Upper lobe of left lung (tissue), 6 donors: ENCODE results near the gene KRT86. TPM values are rescaled to one million over a fixed set of nuclear protein-coding genes. Genes with fewer than 3 reads are reported as not detected.

ENCODE experiments used
- ATAC-seq, 2 donors: fragments of 200-7000 bp; cut with Tn5 transposase; one replicate each; pipeline ENCODE4 v1.9.1; 2022; ENCODE audit warnings: mild to moderate bottlenecking in 2 of 2, moderate library complexity in 2 of 2; ENCODE audit not compliant: low FRiP score in 2 of 2
- DNase-seq, 2 donors: peaks; one replicate each; pipeline ENCODE4 v3.0.0-alpha.2; 2019 to 2020
- H3K27ac ChIP-seq, 4 donors: fragments of 200-600 bp; sonication (generic); one replicate each; pipeline ENCODE4 v1.5.1; 2016 to 2019
- H3K27me3 ChIP-seq, 4 donors: fragments of 200-600 bp; sonication (generic); one replicate each; pipeline ENCODE4 v1.5.1; 2017 to 2019
- H3K36me3 ChIP-seq, 4 donors: fragments of 200-600 bp; sonication (generic); one replicate each; pipeline ENCODE4 v1.5.1; 2016 to 2019
- H3K4me1 ChIP-seq, 4 donors: fragments of 200-600 bp; sonication (generic); one replicate each; pipeline ENCODE4 v1.5.1; 2018 to 2019
- H3K4me3 ChIP-seq, 4 donors: fragments of 200-600 bp; sonication (generic); one replicate each; pipeline ENCODE4 v1.5.1; 2017 to 2019; ENCODE audit warnings: mild to moderate bottlenecking in 2 of 4, moderate library complexity in 1 of 4
- H3K9me3 ChIP-seq, 4 donors: fragments of 200-600 bp; sonication (generic); one replicate each; pipeline ENCODE4 v1.5.1; 2018 to 2019
- EP300 ChIP-seq, 4 donors: sonication (generic); formaldehyde crosslinking; IDR thresholded peaks; one replicate each; pipeline ENCODE4 v1.5.1; 2017; ENCODE audit warnings: antibody characterized with exemption in 4 of 4, control low read depth in 2 of 4
- POLR2A ChIP-seq, 4 donors: fragments of 450-650 bp; IDR thresholded peaks; one replicate each; pipeline ENCODE4 v1.5.1; 2016 to 2017; ENCODE audit warnings: antibody characterized with exemption in 4 of 4, mild to moderate bottlenecking in 2 of 4
- POLR2AphosphoS5 ChIP-seq, 2 donors: sonication (generic); formaldehyde crosslinking; IDR thresholded peaks; one replicate each; pipeline ENCODE4 v1.5.1; 2017; ENCODE audit warnings: antibody characterized with exemption in 2 of 2
- WGBS, 2 donors: methylation state at CpG; one replicate each; pipeline ENCODE4 v1.1.5; 2017 to 2018; 5-methylcytosine and 5-hydroxymethylcytosine counted together
- total RNA-seq, 6 donors: library from RNA; depleted of rRNA in 4 of 6; stranded (reverse); fragments of >200 nt in 4 of 6; gene quantifications; one replicate each; pipeline versions ENCODE4 v1.1.0 to v1.2.1, GENCODE V29; 2016 to 2021
- TF ChIP-seq, protein P1 (sequence below), 6 experiments: fragments of 450-650 bp in 4 of 6; fragments of 200-600 bp in 2 of 6; sonication (generic) in 2 of 6; IDR thresholded peaks; one replicate each; pipeline ENCODE4 v1.5.1; 2016 to 2019; ENCODE audit warnings: antibody characterized with exemption in 6 of 6
- donor health status: DM: no; HTN: no; CAD: no; lungs with moderate emphysema.
- donor health status: DM: no; HTN: yes; CAD: no; lungs with severe emphysema.

The KRT86 gene
- total RNA-seq, 6 donors from 2014 or later: 0.30 to 1.5 (median 0.93) TPM; not detected in 2

DNA sequence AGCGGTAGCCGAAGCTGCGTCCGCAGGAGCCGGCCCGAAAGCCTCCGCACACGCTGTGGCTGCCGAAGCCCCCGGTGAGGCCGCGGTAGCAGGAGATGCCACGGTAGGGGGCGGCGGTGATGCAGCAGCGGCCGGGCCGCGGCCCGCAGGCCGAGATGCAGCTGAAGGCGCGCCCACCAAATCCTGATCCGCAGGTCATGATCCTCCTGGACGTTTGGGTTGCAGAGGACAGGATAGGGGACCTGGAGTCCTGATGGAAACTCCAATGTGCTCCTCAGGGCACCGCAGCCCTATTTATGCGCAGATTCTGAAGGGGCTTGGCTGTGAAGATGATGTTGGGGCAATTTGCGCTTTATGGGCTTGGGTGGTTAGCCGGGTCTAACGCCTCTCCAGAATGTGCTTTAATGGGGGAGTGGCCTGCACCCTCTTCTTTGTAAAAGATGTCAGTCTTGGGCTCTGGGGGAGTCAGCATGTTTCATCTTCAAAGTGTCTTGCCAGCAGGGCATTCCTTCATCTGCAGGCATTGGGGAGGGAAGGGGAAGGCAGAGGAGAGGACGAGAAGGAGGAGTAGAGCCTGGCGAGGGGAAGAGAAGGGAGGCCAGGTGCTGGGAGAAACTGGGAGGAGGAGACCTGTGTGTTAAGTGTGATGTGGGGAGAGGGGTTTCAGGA lies 17.0 kb downstream of the KRT86 start, which contains the start of gene KRT81:
TSS of gene KRT81 (minus strand) at position 268 of the 669 bp plus-strand sequence. CDS start at position 199, 69 bp downstream.
- Histone ChIP-seq H3K27ac (no peak within 1 kb of the TSS), H3K4me3 (no peak within 1 kb of the TSS), H3K9me3 (no peaks in the 10 kb centered on the region), H3K36me3 (no peaks in the 10 kb centered on the region), H3K27me3 (no peaks in the 10 kb centered on the region), H3K4me1 (no peaks in the 10 kb centered on the region)
- TF ChIP-seq, protein P1, sequence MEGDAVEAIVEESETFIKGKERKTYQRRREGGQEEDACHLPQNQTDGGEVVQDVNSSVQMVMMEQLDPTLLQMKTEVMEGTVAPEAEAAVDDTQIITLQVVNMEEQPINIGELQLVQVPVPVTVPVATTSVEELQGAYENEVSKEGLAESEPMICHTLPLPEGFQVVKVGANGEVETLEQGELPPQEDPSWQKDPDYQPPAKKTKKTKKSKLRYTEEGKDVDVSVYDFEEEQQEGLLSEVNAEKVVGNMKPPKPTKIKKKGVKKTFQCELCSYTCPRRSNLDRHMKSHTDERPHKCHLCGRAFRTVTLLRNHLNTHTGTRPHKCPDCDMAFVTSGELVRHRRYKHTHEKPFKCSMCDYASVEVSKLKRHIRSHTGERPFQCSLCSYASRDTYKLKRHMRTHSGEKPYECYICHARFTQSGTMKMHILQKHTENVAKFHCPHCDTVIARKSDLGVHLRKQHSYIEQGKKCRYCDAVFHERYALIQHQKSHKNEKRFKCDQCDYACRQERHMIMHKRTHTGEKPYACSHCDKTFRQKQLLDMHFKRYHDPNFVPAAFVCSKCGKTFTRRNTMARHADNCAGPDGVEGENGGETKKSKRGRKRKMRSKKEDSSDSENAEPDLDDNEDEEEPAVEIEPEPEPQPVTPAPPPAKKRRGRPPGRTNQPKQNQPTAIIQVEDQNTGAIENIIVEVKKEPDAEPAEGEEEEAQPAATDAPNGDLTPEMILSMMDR (IDR thresholded peaks at IDR 0.05): no peak
- TF ChIP-seq POLR2AphosphoS5 (IDR thresholded peaks at IDR 0.05) (no peak), POLR2A (IDR thresholded peaks at IDR 0.05) (no peak), EP300 (IDR thresholded peaks at IDR 0.05) (no peak)
- ATAC-seq (no peak), DNase-seq (peak in 1 of 2 donors; percentile 38)
- WGBS, 2 donors: 55 to 73% methylated on average over 7 to 14 of the region's 32 CpGs

DNA sequence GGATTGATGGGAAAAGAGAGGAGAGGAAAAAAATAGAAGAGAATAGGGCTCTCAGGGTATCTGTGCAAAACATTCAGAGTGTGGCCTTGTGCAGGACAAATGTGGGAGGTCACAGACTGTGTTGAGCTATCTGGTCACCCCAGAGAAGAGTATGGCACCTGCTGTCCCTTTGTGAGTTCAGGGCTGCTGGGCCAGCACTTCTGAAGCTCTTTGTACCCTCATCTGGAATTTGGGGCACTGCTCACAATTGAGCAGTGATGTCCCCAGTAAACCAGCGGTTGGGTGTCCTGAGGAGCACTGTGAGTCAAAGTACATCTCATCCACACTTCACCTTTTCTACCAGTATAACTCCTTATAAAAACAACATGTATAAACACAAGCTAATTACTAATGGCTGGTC lies 19.5 kb downstream of the KRT86 start:
- Histone ChIP-seq H3K9me3 (no peaks in the 10 kb centered on the region), H3K4me1 (no peaks in the 10 kb centered on the region), H3K27ac (no peak overlapping the region), H3K27me3 (no peaks in the 10 kb centered on the region), H3K36me3 (no peaks in the 10 kb centered on the region), H3K4me3 (no peak overlapping the region)
- WGBS, 2 donors: 91 to 92% methylated on average over 1 of the region's 1 CpG
- TF ChIP-seq POLR2AphosphoS5 (IDR thresholded peaks at IDR 0.05): no peak
- TF ChIP-seq, protein P1 (IDR thresholded peaks at IDR 0.05): no peak
- TF ChIP-seq POLR2A (IDR thresholded peaks at IDR 0.05): no peak
- TF ChIP-seq EP300 (IDR thresholded peaks at IDR 0.05): no peak
- no peak for ATAC-seq
- no peak for DNase-seq

DNA sequence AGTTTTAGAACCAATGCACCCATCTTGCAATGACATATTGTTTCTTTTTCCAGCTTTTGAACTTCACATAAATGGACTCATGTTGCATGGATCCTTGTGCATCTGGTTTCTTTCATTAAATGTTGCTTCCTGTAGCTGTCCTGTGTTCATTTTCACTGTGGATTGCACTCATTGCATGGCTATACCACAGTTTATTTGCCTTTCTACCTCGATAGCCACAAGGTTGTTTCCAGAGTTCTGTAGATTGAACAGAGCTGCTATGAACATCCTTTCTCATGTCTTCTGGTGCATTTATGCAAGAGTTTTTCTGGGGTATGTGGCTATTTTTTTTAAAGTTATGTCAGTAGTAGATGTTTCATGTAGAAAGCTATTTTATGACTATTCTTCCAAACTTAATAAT lies 20.4 kb downstream of the KRT86 start:
- no peaks in the 10 kb centered on the region for H3K27me3 ChIP-seq
- no peaks in the 10 kb centered on the region for H3K36me3 ChIP-seq
- 41 to 50% methylated on average over 1 of the region's 1 CpG for WGBS, 2 donors
- TF ChIP-seq POLR2AphosphoS5 (IDR thresholded peaks at IDR 0.05) (no peak), POLR2A (IDR thresholded peaks at IDR 0.05) (no peak), EP300 (IDR thresholded peaks at IDR 0.05) (no peak)
- TF ChIP-seq, protein P1 (IDR thresholded peaks at IDR 0.05): no peak
- no peaks in the 10 kb centered on the region for H3K9me3 ChIP-seq
- no peak overlapping the region for H3K27ac ChIP-seq
- H3K4me3 ChIP-seq: no peak overlapping the region
- DNase-seq (no peak), ATAC-seq (no peak)
- no peaks in the 10 kb centered on the region for H3K4me1 ChIP-seq

DNA sequence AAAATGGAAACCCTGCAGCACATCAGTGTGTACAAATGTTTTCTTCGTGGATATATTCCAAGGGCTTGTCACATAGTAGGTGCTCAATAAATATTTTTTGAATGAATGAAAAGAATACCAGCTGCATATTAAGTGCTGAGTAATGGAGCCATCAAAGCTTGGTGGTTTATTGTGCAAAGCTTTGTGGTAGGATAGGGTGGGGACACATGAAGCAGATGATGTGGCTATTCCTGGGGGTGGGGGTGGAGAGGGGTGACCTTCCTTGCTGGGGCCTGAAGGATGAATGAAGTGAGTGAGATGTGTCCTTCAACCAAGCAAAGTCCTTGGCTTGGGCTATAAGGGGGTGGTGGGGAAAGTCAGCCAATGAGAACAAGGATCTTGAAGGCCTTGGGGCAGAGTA lies 21.2 kb downstream of the KRT86 start:
- Histone ChIP-seq H3K9me3 (no peaks in the 10 kb centered on the region), H3K27ac (no peak overlapping the region), H3K4me1 (no peaks in the 10 kb centered on the region), H3K27me3 (no peaks in the 10 kb centered on the region), H3K36me3 (no peaks in the 10 kb centered on the region), H3K4me3 (no peak overlapping the region)
- no peak for TF ChIP-seq POLR2A (IDR thresholded peaks at IDR 0.05)
- TF ChIP-seq EP300 (IDR thresholded peaks at IDR 0.05): no peak
- no peak for TF ChIP-seq POLR2AphosphoS5 (IDR thresholded peaks at IDR 0.05)
- TF ChIP-seq, protein P1 (IDR thresholded peaks at IDR 0.05): no peak
- 61 to 81% methylated on average over 1 of the region's 1 CpG for WGBS, 2 donors
- no peak for DNase-seq
- ATAC-seq: no peak
